ENCODE results near the gene CHD5.

The CHD5 gene

GRCh38 chr1:6091823-6092109 lies 88.4 kb downstream of the CHD5 start:
- DNase-seq (ENCODE audit: insufficient read length, low spot score) = no peak
- no peak for TF ChIP-seq POLR2A (IDR thresholded peaks at IDR 0.05; ENCODE audit: low read depth, low read length)
- no peak for FAIRE-seq

GRCh38 chr1:6090996-6091822 lies 88.9 kb downstream of the CHD5 start:
- DNase-seq (ENCODE audit: insufficient read length, low spot score) (no peak), FAIRE-seq (no peak)
- no peak for TF ChIP-seq POLR2A (IDR thresholded peaks at IDR 0.05; ENCODE audit: low read depth, low read length)

GRCh38 chr1:6090288-6090687 lies 89.8 kb downstream of the CHD5 start:
- no peak for TF ChIP-seq POLR2A (IDR thresholded peaks at IDR 0.05; ENCODE audit: low read depth, low read length)
- DNase-seq (ENCODE audit: insufficient read length, low spot score) (no peak), FAIRE-seq (no peak)

GRCh38 chr1:6088956-6089355 lies 91.2 kb downstream of the CHD5 start:
- no peak for TF ChIP-seq POLR2A (IDR thresholded peaks at IDR 0.05; ENCODE audit: low read depth, low read length)
- FAIRE-seq (no peak), DNase-seq (ENCODE audit: insufficient read length, low spot score) (no peak)

GRCh38 chr1:6087958-6088357 lies 92.2 kb downstream of the CHD5 start:
- no peak for FAIRE-seq
- no peak for TF ChIP-seq POLR2A (IDR thresholded peaks at IDR 0.05; ENCODE audit: low read depth, low read length)
- DNase-seq (ENCODE audit: insufficient read length, low spot score) = no peak

GRCh38 chr1:6087377-6087772 lies 92.7 kb downstream of the CHD5 start:
- TF ChIP-seq POLR2A (IDR thresholded peaks at IDR 0.05; ENCODE audit: low read depth, low read length) = no peak
- FAIRE-seq = no peak
- DNase-seq (ENCODE audit: insufficient read length, low spot score) = no peak

GRCh38 chr1:6086762-6087376 lies 93.3 kb downstream of the CHD5 start:
- DNase-seq (ENCODE audit: insufficient read length, low spot score) (no peak), FAIRE-seq (no peak)
- no peak for TF ChIP-seq POLR2A (IDR thresholded peaks at IDR 0.05; ENCODE audit: low read depth, low read length)

GRCh38 chr1:6086358-6086757 lies 93.8 kb downstream of the CHD5 start:
- TF ChIP-seq POLR2A (IDR thresholded peaks at IDR 0.05; ENCODE audit: low read depth, low read length) = no peak
- no peak for DNase-seq (ENCODE audit: insufficient read length, low spot score)
- no peak for FAIRE-seq

- no peak for TF ChIP-seq POLR2A (IDR thresholded peaks at IDR 0.05; ENCODE audit: low read depth, low read length)
- FAIRE-seq (no peak), DNase-seq (ENCODE audit: insufficient read length, low spot score) (no peak)
Measured at GRCh38 chr1:6085666-6086065, 94.5 kb downstream of the CHD5 start.

- no peak for TF ChIP-seq POLR2A (IDR thresholded peaks at IDR 0.05; ENCODE audit: low read depth, low read length)
- no peak for DNase-seq (ENCODE audit: insufficient read length, low spot score)
- FAIRE-seq = no peak
Measured at GRCh38 chr1:6084781-6085495, 95.2 kb downstream of the CHD5 start.

GRCh38 chr1:6083801-6084446 lies 96.2 kb downstream of the CHD5 start:
- no peak for DNase-seq (ENCODE audit: insufficient read length, low spot score)
- FAIRE-seq = no peak
- no peak for TF ChIP-seq POLR2A (IDR thresholded peaks at IDR 0.05; ENCODE audit: low read depth, low read length)

- FAIRE-seq = no peak
Measured at GRCh38 chr1:6083385-6083784, 96.7 kb downstream of the CHD5 start.

GRCh38 chr1:6082430-6082971 lies 97.6 kb downstream of the CHD5 start:
- FAIRE-seq (no peak), DNase-seq (ENCODE audit: insufficient read length, low spot score) (no peak)
- no peak for TF ChIP-seq POLR2A (IDR thresholded peaks at IDR 0.05; ENCODE audit: low read depth, low read length)

More at GRCh38 chr1:6083385-6083784, 96.7 kb downstream of the CHD5 start:
- no peak for TF ChIP-seq POLR2A (IDR thresholded peaks at IDR 0.05; ENCODE audit: low read depth, low read length)
- no peak for DNase-seq (ENCODE audit: insufficient read length, low spot score)

- FAIRE-seq = no peak
- no peak for DNase-seq (ENCODE audit: insufficient read length, low spot score)
- no peak for TF ChIP-seq POLR2A (IDR thresholded peaks at IDR 0.05; ENCODE audit: low read depth, low read length)
Measured at GRCh38 chr1:6081901-6082300, 98.2 kb downstream of the CHD5 start.

Data from H54 (cell line).